Spleen (tissue), 7 donors: ENCODE data around the gene SLC25A41.

Experiments used
- POLR2A ChIP-seq, 3 donors: fragments of 450-650 bp; IDR thresholded peaks; one replicate each; pipeline ENCODE4 v1.5.1; 2017; ENCODE audit warnings: antibody characterized with exemption in 3 of 3, mild to moderate bottlenecking in 1 of 3
- POLR2AphosphoS5 ChIP-seq, 3 donors: sonication (generic); formaldehyde crosslinking; IDR thresholded peaks; one replicate each; pipeline ENCODE4 v1.5.1; 2017; ENCODE audit warnings: antibody characterized with exemption in 3 of 3
- TF ChIP-seq, protein P1 (sequence below), 11 experiments: fragments of 200-600 bp in 7 of 11; fragments of 450-650 bp in 4 of 11; sonication (generic) in 4 of 11; IDR thresholded peaks in 8 of 11; conservative IDR thresholded peaks in 3 of 11; 1 replicate in 7 of 11; 2 replicates in 4 of 11; pipeline versions ENCODE4 v1.4.0 to v1.8.0; 2016 to 2021; ENCODE audit warnings: antibody characterized with exemption in 11 of 11, inconsistent platforms in 4 of 11, mild to moderate bottlenecking in 1 of 11
- donor health status: DM: no; HTN: no; CAD: no; lungs with moderate emphysema.
- donor health status: DM: no; HTN: no; CAD: no.
- donor health status: DM: no; HTN: no; CAD: no.

DNA sequence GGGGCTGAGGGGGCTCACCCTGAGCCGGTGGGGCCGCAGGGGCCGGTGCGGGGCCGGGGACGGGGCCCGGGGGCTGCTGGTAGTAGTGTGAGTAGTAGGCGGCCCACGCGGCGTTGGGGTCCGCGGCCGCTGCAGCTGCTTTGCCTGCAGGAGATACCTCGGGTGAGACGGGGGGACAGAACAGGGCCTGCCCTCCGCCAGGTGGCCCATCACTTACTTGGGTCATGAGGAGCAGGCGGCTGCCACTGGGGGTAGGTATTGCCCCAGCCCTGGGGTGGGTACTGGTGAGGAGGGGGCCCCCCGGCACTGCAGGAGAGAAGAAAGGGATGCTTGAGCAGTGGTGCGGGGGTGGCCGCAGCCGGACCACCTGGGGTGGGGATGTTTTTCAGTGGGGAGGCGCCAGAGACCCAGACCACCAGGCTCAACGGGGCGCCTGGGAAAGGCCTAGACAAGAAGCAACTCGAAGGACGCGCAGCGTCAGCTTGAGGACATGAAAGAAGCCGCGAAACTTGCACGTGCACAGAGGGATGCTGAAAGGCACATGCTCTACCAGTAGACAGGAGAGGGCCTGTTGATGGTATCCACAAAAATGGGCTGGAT is 17.9 kb downstream of the SLC25A41 start:
- TF ChIP-seq, protein P1, sequence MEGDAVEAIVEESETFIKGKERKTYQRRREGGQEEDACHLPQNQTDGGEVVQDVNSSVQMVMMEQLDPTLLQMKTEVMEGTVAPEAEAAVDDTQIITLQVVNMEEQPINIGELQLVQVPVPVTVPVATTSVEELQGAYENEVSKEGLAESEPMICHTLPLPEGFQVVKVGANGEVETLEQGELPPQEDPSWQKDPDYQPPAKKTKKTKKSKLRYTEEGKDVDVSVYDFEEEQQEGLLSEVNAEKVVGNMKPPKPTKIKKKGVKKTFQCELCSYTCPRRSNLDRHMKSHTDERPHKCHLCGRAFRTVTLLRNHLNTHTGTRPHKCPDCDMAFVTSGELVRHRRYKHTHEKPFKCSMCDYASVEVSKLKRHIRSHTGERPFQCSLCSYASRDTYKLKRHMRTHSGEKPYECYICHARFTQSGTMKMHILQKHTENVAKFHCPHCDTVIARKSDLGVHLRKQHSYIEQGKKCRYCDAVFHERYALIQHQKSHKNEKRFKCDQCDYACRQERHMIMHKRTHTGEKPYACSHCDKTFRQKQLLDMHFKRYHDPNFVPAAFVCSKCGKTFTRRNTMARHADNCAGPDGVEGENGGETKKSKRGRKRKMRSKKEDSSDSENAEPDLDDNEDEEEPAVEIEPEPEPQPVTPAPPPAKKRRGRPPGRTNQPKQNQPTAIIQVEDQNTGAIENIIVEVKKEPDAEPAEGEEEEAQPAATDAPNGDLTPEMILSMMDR (IDR thresholded peaks at IDR 0.05 in 8 of 11, conservative IDR thresholded peaks at IDR 0.05 in 3 of 11), result no peak
- TF ChIP-seq POLR2A (IDR thresholded peaks at IDR 0.05) (no peak), POLR2AphosphoS5 (IDR thresholded peaks at IDR 0.05) (no peak)
